NB4 (cell line): ENCODE measurements around the gene SOBP.

Experiments used
- CTCF ChIP-seq: IDR thresholded peaks from one replicate; pipeline ENCODE4 v1.5.1; 2012; ENCODE audit warnings: low read depth, low read length
- MAX ChIP-seq: IDR thresholded peaks from 2 replicates; pipeline ENCODE4 v1.6.1; 2011; ENCODE audit warnings: low read depth, low read length
- POLR2A ChIP-seq: IDR thresholded peaks from 2 replicates; pipeline ENCODE4 v1.6.1; 2011; ENCODE audit warnings: mild to moderate bottlenecking; ENCODE audit not compliant: insufficient read length; ENCODE audit errors: extremely low read depth

DNA sequence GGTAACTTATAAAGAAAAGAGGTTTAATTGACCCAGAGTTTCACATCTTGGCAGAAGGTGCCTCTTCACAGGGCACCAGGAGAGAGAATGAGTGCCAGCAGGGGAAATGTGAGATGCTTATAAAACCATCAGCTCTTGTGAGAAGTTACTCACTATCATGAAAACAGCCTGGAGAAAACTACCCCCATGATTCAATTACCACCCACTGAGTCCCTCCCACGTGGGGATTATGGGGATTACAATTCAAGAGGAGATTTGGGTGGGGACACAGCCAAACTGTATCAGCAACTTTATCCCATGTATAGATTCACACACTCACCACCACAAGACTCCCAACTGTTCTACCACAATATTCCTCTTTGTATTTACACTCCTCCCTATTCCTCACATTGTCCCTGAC lies 41.1 kb upstream of the SOBP start:
- no peak for TF ChIP-seq POLR2A
- no peak for TF ChIP-seq CTCF
- TF ChIP-seq MAX = no peak
